ENCODE measurements around the gene MLYCD. TPM values are rescaled to one million over a fixed set of nuclear protein-coding genes. Genes with fewer than 3 reads are reported as not detected.

Gene MLYCD
- total RNA-seq, 1 donor from 2014 or later, result 7.1 TPM

GRCh38 chr16:83971165-83972130, 72.5 kb downstream of the MLYCD start:
- H3K4me1 Mint-ChIP-seq (ENCODE audit: unreplicated experiment), result no peaks in the 10 kb centered on the region

GRCh38 chr16:83972256-83973008, 73.5 kb downstream of the MLYCD start:
- no peak for TF ChIP-seq CTCF (conservative IDR thresholded peaks at IDR 0.05)
- DNase-seq (ENCODE audit: extremely low spot score, unreplicated experiment), result no peak
- H3K36me3 Mint-ChIP-seq, result no peaks in the 10 kb centered on the region
- no peaks in the 10 kb centered on the region for H3K9me3 Mint-ChIP-seq
- H3K27me3 Mint-ChIP-seq, result peaks cover 12% of the 10 kb centered on the region
- H3K27ac Mint-ChIP-seq, result no peak overlapping the region
- H3K4me1 Mint-ChIP-seq (ENCODE audit: unreplicated experiment), result no peaks in the 10 kb centered on the region
- no peak overlapping the region for H3K4me3 Mint-ChIP-seq

More at GRCh38 chr16:83971165-83972130, 72.5 kb downstream of the MLYCD start:
- H3K36me3 Mint-ChIP-seq, result no peaks in the 10 kb centered on the region
- H3K27me3 Mint-ChIP-seq, result peaks cover 12% of the 10 kb centered on the region
- no peak for DNase-seq (ENCODE audit: extremely low spot score, unreplicated experiment)
- no peak for TF ChIP-seq CTCF (conservative IDR thresholded peaks at IDR 0.05)
- no peak overlapping the region for H3K27ac Mint-ChIP-seq
- H3K9me3 Mint-ChIP-seq, result no peaks in the 10 kb centered on the region
- no peak overlapping the region for H3K4me3 Mint-ChIP-seq

- no peaks in the 10 kb centered on the region for H3K36me3 Mint-ChIP-seq
- no peak overlapping the region for H3K4me3 Mint-ChIP-seq
- H3K9me3 Mint-ChIP-seq, result peaks cover 4% of the 10 kb centered on the region
- no peak for TF ChIP-seq CTCF (conservative IDR thresholded peaks at IDR 0.05)
- no peaks in the 10 kb centered on the region for H3K4me1 Mint-ChIP-seq (ENCODE audit: unreplicated experiment)
- no peak overlapping the region for H3K27ac Mint-ChIP-seq
- no peak for DNase-seq (ENCODE audit: extremely low spot score, unreplicated experiment)
- peaks cover 8% of the 10 kb centered on the region for H3K27me3 Mint-ChIP-seq
Observed at GRCh38 chr16:83973077-83973476, 74.2 kb downstream of the MLYCD start.

GRCh38 chr16:83973581-83974385, 74.9 kb downstream of the MLYCD start:
- DNase-seq (ENCODE audit: extremely low spot score, unreplicated experiment), result no peak
- H3K9me3 Mint-ChIP-seq, result peaks cover 6% of the 10 kb centered on the region
- peaks cover 1% of the 10 kb centered on the region for H3K36me3 Mint-ChIP-seq
- H3K27me3 Mint-ChIP-seq, result peaks cover 8% of the 10 kb centered on the region
- no peak for TF ChIP-seq CTCF (conservative IDR thresholded peaks at IDR 0.05)
- no peaks in the 10 kb centered on the region for H3K4me1 Mint-ChIP-seq (ENCODE audit: unreplicated experiment)
- no peak overlapping the region for H3K27ac Mint-ChIP-seq
- no peak overlapping the region for H3K4me3 Mint-ChIP-seq

- Mint-ChIP-seq H3K27ac (no peak overlapping the region), H3K27me3 (peaks cover 8% of the 10 kb centered on the region), H3K36me3 (peaks cover 5% of the 10 kb centered on the region), H3K9me3 (peaks cover 10% of the 10 kb centered on the region), H3K4me1 (ENCODE audit: unreplicated experiment) (no peaks in the 10 kb centered on the region), H3K4me3 (no peak overlapping the region)
- DNase-seq (ENCODE audit: extremely low spot score, unreplicated experiment), result no peak
- TF ChIP-seq CTCF (conservative IDR thresholded peaks at IDR 0.05), result no peak
Observed at GRCh38 chr16:83974475-83974874, 75.6 kb downstream of the MLYCD start.
